Activated CD8-positive, alpha-beta memory T cell treated with anti-CD3 and anti-CD28 coated beads for 36 hours (primary cell): ENCODE data around the gene ZFAND2B. TPM values are rescaled to one million over a fixed set of nuclear protein-coding genes. Genes with fewer than 3 reads are reported as not detected.
"Not testable (repeated sequence)": the region's sequence is repeated elsewhere in the genome, so short reads cannot be mapped to it uniquely, and the experiment has no call there.

Source experiments
- CTCF ChIA-PET: fragments of 350-600 bp; sonication (Branson Sonifier 250); formaldehyde crosslinking; loops from one replicate; lab custom pipeline; 2021; ENCODE audit warnings: antibody characterized with exemption; lab: Charles Lee
- POLR2A ChIA-PET: fragments of 350-600 bp; sonication (Branson Sonifier 250); formaldehyde crosslinking; loops from one replicate; lab custom pipeline; 2021; ENCODE audit warnings: antibody characterized with exemption; lab: Charles Lee
- total RNA-seq, 2 experiments: library from RNA; stranded (reverse); gene quantifications; one replicate each; pipeline ENCODE4 v1.2.3, GENCODE V29; 2021

The ZFAND2B gene
- total RNA-seq, 2 experiments from 2014 or later, result 29.3 to 33.3 TPM

DNA sequence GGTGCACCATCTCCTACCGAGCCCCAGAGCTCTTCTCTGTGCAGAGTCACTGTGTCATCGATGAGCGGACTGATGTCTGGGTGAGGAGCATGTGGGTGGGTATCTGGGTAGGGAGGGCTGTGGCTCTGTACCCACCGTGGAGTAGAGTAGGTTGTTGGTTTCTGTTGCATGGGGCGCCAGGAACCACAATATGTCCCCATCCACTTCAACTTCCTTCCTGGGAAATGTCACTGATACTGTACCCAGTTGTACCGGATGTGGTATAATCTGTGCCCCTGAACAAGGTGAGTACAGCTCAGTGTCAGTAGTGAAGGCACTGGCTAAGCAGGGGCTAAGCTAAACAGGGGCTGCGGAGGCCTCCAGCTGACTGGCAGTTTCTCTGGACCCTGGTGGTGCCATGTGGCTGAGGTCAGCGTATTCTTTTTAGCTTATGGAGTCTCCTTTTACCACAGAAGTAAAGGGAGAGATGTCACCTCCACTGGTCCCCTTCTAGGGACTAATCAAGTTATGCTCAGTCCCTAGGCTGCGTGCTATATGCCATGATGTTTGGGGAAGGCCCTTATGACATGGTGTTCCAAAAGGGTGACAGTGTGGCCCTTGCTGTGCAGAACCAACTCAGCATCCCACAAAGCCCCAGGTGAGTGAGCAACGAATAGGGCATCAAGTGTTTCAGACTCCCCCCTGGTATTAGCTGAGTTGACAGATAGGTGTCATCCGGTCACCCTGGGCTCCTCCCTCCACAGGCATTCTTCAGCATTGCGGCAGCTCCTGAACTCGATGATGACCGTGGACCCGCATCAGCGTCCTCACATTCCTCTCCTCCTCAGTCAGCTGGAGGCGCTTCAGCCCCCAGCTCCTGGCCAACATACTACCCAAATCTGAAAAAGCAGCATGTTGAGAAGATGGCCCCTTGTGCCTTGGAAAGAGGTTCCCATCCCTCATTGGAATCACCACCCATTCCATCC lies 41.4 kb downstream of the ZFAND2B start:
- POLR2A ChIA-PET, result interaction anchor here (0.6 to 3.3 kb wide), 7 partner anchors 13 to 73 kb away, joined by 3 to 22 read pairs (median 3); partner anchors contain the start of genes ANKZF1, ATG9A, CNPPD1 and DNAJB2
- CTCF ChIA-PET, result interaction anchor here (0.6 to 3.6 kb wide), 11 partner anchors 9 to 88 kb away, joined by 3 to 23 read pairs (median 3); partner anchors contain the start of genes ANKZF1, DNAJB2 and NHEJ1

DNA sequence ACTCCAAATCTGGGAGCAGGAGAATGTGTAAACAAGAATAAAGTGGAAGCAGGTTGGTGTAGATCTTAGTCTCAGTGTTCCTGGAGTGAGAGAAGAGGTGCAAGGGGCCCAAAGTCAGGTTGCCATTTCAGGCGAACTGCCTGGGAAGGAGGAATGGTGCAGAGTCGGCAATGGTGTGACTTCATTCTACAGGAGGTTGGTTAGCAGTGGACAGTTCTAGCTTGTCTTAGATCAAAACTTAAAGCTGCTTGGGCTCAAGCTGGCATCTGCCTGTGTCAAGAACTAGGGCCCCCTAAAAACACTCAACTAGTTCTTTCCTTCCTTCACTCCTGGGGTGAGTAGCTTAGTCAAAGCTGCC lies 42.2 kb downstream of the ZFAND2B start:
- ChIA-PET CTCF (interaction anchor here (1.4 to 3.6 kb wide), 6 partner anchors 14 to 85 kb away, joined by 3 to 23 read pairs (median 4); partner anchors contain the start of gene DNAJB2), POLR2A (interaction anchor here (0.7 to 3.3 kb wide), 8 partner anchors 11 to 89 kb away, joined by 3 to 22 read pairs (median 3); partner anchors contain the start of genes ANKZF1, ATG9A, DNAJB2 and ZFAND2B)

DNA sequence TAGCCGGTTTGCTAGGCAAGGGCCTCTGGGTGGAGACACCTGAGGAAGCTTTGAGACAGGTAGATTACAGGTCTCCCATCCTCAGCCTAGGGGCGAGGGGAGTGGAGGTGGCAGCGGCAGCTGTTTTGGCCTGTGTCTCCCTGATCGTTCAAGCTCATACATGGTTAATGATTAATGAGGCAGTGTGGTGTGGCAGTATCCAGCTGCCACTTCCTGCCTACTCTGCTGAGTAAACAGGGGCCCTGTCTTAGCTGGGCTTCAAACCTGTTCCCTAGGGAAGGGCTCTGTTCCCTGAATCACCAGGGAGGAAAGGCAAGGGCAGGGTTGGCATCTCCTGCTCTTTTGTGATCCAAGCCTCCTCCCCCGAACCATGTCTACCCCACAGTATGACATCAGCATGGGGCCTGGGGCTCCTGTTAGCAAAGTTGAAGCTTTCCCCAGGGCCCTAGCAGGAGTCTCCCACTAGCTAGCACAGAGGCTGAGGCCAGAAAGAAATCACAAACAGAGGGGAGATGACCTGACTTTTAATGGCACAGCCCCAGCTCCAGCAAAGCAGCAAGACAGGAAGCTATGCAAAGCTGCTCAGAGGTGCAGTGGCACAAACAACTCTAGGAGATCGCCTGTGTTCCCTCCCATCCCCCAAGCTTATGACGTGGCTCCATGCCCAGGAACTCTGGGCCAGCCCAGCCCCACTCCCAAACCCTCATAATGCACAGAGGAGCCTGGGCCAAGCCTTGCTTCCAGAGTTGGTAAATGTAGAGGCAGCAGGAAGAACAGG lies 42.8 kb downstream of the ZFAND2B start:
- ChIA-PET POLR2A (interaction anchor here (0.7 to 3.3 kb wide), 8 partner anchors 12 to 90 kb away, joined by 3 to 22 read pairs (median 3); partner anchors contain the start of genes ANKZF1, ATG9A, DNAJB2 and ZFAND2B), CTCF (interaction anchor here (0.9 to 3.6 kb wide), 7 partner anchors 19 to 85 kb away, joined by 3 to 23 read pairs (median 5); partner anchors contain the start of genes ANKZF1, ATG9A and DNAJB2)

DNA sequence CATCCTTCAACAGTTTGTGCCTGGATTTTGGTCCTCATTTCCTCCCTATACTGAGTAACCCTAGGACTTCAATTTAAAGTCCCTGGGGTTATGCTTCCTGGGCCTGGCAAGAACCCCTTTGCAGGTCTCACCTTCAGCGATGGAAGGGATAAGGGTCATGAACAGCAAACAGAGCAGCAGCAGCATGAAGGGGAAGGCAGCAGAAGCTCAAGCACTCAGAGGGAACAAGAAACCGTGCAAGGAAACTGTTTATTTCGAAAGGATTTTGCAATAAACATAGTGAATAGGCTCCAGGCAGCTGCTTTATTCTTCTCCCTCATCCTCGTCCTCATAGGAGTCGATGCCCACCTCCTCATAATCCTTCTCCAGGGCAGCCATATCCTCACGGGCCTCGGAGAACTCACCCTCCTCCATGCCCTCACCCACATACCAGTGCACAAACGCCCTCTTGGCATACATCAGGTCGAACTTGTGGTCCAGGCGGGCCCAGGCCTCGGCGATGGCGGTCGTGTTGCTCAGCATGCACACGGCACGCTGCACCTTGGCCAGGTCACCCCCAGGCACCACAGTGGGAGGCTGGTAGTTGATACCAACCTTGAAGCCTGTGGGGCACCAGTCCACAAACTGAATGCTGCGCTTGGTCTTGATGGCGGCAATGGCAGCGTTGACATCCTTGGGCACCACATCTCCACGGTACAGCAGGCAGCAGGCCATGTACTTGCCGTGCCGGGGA lies 43.6 kb downstream of the ZFAND2B start:
- ChIA-PET POLR2A (interaction anchor here (1.3 to 5.1 kb wide), 4 partner anchors 20 to 29 kb away, joined by 4 to 37 read pairs (median 13); partner anchors contain the start of genes ANKZF1, ATG9A and DNAJB2), CTCF (interaction anchor here (0.9 to 6.2 kb wide), 7 partner anchors 20 to 86 kb away, joined by 3 to 35 read pairs (median 5); partner anchors contain the start of genes ANKZF1, ATG9A and DNAJB2)

DNA sequence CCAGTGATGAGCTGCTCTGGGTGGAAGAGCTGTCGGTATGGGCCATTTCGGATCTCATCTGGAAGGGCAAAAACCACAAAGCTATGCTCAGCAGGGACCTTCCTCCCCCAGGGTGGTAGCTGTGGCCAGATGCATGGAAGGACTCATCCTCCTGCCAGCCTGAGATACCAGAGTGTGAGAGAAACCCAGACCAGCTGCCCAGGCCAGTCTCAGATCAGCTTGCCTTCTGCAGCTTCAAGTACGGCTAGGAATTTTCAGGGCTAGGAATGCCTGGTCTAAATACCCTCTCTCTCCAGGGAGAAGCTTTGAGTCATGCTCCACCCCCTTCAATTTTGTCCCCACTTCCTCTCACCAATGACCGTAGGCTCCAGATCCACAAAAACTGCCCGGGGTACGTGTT lies 45.1 kb downstream of the ZFAND2B start:
- ChIA-PET POLR2A (interaction anchor here (0.8 to 5.1 kb wide), 6 partner anchors 19 to 75 kb away, joined by 3 to 37 read pairs (median 4); partner anchors contain the start of genes ANKZF1, ATG9A, CNPPD1 and DNAJB2), CTCF (interaction anchor here (0.9 to 6.4 kb wide), 6 partner anchors 14 to 92 kb away, joined by 3 to 56 read pairs (median 8); partner anchors contain the start of genes ANKZF1, ATG9A, DNAJB2 and NHEJ1)

DNA sequence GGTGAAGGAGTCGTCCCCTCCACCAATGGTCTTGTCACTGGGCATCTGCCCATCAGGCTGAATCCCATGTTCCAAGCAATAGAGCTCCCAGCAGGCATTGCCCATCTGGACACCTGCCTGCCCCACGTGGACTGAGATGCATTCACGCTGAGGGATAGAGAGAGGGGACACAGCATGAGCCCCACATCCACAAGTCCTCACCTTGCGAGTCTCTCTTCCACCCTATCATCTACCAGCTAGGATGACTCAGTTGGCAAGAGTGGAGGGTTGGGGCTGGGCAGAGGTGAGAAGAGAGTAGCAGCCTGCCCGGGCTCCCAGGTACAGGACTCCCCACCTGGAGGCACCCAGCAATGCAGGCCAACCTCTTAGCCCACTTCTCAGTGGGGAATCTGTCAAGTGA lies 45.5 kb downstream of the ZFAND2B start:
- CTCF ChIA-PET, result interaction anchor here (0.9 to 6.4 kb wide), 6 partner anchors 14 to 93 kb away, joined by 3 to 56 read pairs (median 8); partner anchors contain the start of genes ANKZF1, ATG9A, DNAJB2 and NHEJ1

DNA sequence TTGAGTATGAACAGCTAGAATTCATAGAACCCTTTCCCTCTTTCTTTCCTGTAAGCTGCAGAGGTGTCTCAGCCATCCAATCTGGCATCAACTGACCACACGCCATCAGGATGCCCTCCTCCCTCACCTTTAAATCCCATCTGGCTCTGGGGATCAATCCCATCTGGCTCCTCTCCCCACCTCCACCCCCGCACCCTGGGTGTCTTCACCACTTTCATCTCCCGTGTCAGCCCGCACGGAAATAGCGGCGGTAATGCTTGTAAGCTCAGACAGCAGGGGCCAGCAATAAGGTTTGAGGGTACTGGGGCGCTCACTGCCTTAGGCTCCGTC lies 46.0 kb downstream of the ZFAND2B start:
- ChIA-PET POLR2A (interaction anchor here (0.5 to 5.1 kb wide), 17 partner anchors 8 to 853 kb away, joined by 3 to 57 read pairs (median 6); partner anchors contain the start of genes ABCB6, ANKZF1, ATG9A and CNPPD1), CTCF (interaction anchor here (0.9 to 6.4 kb wide), 7 partner anchors 13 to 93 kb away, joined by 3 to 56 read pairs (median 5); partner anchors contain the start of genes ANKZF1, ATG9A, DNAJB2 and NHEJ1)

More for the DNA sequence above, 45.5 kb downstream of the ZFAND2B start:
- POLR2A ChIA-PET, result interaction anchor here (0.5 to 5.1 kb wide), 8 partner anchors 20 to 310 kb away, joined by 3 to 57 read pairs (median 6); partner anchors contain the start of genes ANKZF1, ATG9A, CNPPD1 and DNAJB2

DNA sequence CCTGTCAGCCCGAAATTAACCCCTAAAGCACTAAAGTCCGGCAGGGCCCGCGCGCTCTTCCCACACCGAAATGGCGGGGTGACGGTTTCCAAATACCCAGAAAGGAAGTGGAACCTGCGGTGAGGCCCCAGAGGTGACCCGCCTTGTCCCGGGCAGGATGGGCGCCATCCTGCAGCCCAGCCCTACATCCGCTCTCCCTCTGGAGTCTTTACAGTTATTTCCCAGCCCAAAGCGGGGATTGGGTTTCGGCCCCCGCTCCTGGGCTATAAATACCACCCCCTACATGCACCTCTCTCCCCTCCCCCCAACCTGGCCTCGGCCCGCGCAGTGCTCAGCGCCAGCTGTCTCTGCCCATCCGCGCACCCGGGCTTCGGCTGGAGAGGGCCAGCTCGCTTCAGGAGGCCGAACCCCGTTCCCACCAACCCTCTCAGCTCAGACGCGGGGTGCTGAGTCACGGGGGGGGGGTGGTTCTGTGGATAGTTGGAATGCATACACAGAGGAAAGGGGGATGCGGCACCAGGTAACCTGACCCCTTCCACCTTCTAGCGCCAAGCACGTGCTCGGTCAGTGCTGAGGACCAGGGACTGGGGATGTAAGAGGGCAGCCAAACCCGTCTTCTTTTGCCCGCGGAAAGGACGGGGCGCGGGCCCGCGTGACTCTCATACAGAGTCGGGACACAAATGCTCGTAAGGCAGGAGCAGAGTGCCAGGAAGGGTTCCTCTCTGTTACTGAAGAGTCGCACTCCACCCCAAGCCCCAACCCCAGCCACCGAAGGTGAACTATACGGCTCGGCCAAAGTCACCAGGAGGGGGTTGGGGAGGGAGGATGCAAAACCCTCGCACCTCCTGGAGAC lies 46.5 kb downstream of the ZFAND2B start, which contains the start of gene TUBA4B:
Gene TUBA4B (plus strand): TSS at position 344 of the 853 bp plus-strand sequence. CDS start 165 bp downstream, at position 509.
- POLR2A ChIA-PET, result interaction anchor here (0.5 to 5.1 kb wide), 17 partner anchors 8 to 853 kb away, joined by 3 to 57 read pairs (median 8); partner anchors contain the start of genes ABCB6, ANKZF1, ATG9A and CTDSP1
- CTCF ChIA-PET, result interaction anchor here (0.6 to 6.4 kb wide), 7 partner anchors 14 to 273 kb away, joined by 3 to 56 read pairs (median 5); partner anchors contain the start of genes ANKZF1, ATG9A, DNAJB2 and NHEJ1

DNA sequence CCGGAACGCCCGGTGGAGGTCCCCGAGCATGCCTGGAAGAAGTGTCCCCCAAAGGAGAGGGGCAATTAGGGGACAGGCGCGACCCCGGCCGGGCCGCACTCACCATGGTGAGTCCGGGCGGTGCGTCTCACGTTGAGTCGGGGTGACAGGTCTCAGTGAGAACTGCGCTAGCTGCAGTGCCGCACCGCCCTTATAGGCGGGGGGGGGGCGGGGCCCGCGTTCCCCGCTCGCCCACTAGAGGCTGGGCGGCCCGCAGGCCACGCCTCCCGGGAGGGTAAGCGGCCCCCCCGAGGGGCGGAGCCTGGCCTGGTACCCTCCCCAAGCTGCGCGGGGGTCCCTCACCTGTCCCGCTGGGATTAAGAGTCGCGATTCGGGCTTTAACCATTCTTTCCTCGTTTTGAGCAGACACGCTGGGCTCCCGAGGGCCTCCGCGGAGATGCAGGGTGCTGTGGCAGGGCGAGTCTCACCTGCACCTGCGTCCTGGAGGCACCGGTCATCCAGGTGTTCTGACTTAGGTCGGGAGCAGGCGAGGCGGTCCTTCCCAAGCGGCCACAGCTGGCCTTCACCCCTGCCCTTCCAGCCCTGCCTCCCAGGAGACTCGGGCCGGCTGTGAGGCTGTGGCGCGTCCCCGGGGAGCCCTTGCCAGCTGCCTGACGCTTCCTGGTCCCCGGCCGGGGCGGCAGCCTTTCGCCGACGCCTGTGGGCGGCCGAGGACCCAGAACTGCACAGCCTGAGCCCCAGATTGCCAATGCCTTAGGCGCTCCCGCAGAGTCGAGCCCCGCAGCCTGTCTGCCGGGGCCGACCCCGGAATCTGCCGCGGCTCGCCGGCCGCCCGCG lies 47.4 kb downstream of the ZFAND2B start, which contains the start of gene TUBA4A:
Gene TUBA4A (minus strand): TSS at position 166 of the 837 bp plus-strand sequence. CDS start 60 bp downstream, at position 106.
- ChIA-PET CTCF (interaction anchor here (0.6 to 6.4 kb wide), 7 partner anchors 8 to 274 kb away, joined by 3 to 56 read pairs (median 6); partner anchors contain the start of genes DNAJB2, GLB1L, NHEJ1 and STK16), POLR2A (interaction anchor here (0.6 to 5.1 kb wide), 10 partner anchors 9 to 134 kb away, joined by 4 to 57 read pairs (median 12); partner anchors contain the start of genes ABCB6, ANKZF1, ATG9A and CNPPD1)

DNA sequence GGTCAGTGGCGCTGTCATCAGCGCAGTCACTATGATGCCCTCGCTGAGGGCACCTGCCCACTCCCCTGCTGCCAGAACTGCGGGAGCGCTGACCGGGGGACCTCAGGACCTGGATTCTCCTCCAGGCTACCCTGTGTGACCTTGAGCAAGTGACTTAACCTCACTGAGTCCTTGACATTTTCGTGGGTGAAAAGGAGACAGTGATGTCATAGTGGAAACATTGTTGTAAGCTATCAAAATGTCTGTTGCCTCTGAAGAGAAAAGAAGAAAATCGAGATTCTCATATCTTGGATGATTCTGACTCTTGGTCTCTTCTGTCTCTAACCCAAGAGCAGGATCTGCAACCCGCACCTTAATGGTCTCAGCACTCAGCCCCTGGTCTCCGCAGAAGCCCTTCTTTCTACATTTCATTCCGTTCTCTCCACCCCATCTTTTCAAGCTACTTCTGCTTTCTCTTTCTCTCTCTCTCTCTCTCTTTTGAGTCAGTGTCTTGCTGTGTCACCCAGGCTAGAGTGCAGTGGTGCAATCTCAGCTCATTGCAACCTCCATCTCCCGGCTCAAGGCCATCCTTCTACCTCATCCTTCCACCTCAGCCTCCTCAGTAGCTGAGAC lies 48.1 kb downstream of the ZFAND2B start:
- ChIA-PET POLR2A (interaction anchor here (1.3 to 5.1 kb wide), 7 partner anchors 10 to 78 kb away, joined by 6 to 57 read pairs (median 20); partner anchors contain the start of genes ABCB6, ANKZF1, ATG9A and CNPPD1), CTCF (interaction anchor here (1.0 to 6.4 kb wide), 5 partner anchors 9 to 46 kb away, joined by 4 to 56 read pairs (median 6); partner anchors contain the start of genes DNAJB2, GLB1L and STK16)

DNA sequence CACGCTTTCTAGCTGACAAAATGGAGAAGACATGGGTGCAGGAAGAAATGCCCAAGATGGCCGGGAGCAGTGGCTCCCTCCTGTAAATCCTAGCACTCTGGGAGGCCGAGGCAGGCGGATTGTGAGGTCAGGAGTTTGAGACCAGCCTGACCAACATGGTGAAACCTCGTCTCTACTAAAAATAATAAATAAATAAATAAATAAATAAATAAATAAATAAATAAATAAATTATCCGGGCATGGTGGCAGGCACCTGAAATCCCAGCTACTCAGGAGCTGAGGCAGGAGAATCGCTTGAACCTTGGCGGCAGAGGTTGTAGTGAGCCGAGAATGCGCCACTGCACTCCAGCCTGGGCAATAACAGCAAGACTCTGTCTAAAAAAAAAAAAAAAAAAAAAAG lies 52.4 kb downstream of the ZFAND2B start:
- CTCF ChIA-PET, result interaction anchor here (0.7 to 2.0 kb wide), 3 partner anchors 11 to 36 kb away, joined by 3 to 8 read pairs (median 3); no protein-coding TSS in a partner anchor
- POLR2A ChIA-PET, result not testable (repeated sequence)
